Measurements from ENCODE around the gene MYBPC1.

The MYBPC1 gene

GRCh38 chr12:101592448-101592847 is 2.3 kb upstream of the MYBPC1 start:
- ChIA-PET POLR2A (no interaction called here), CTCF (interaction anchor here (0.6 kb wide), 1 partner anchor 846 kb away, joined by 6 read pairs; no protein-coding TSS in a partner anchor)
- Histone ChIP-seq H3K9me3 (ENCODE audit: control insufficient read depth, insufficient read depth, low read depth, low read length) (no peaks in the 10 kb centered on the region; the same call in 1 of the 2 replicates), H3K4me1 (ENCODE audit: control insufficient read depth, insufficient read depth, low read length) (peaks cover 17% of the 10 kb centered on the region), H3K36me3 (ENCODE audit: control insufficient read depth in 2 of 2, insufficient read depth in 1 of 2, low read length in 2 of 2) (no peaks in the 10 kb centered on the region), H3K27ac (ENCODE audit: extremely low read depth, low read depth, low read length) (no peak overlapping the region), H3K4me3 (ENCODE audit: low read depth, low read length) (no peak overlapping the region)
- TF ChIP-seq IKZF3 (tag by site-specific recombination; IDR thresholded peaks at IDR 0.05) (no peak), HOXA7 (CRISPR knock-in tag; IDR thresholded peaks at IDR 0.05; ENCODE audit: borderline replicate concordance) (no peak)

- ChIA-PET POLR2A (no interaction called here), CTCF (interaction anchor here (0.6 kb wide), 1 partner anchor 847 kb away, joined by 6 read pairs; no protein-coding TSS in a partner anchor)
- TF ChIP-seq ZNF514 (tag by site-specific recombination; IDR thresholded peaks at IDR 0.05) (no peak), ZBTB48 (tag by site-specific recombination; IDR thresholded peaks at IDR 0.05) (no peak), KLF1 (tag by site-specific recombination; IDR thresholded peaks at IDR 0.05) (no peak), HOXC10 (CRISPR knock-in tag; IDR thresholded peaks at IDR 0.05) (no peak), ZFHX2 (tag by site-specific recombination; conservative IDR thresholded peaks at IDR 0.05) (no peak), PRDM2 (tag by site-specific recombination; IDR thresholded peaks at IDR 0.05; ENCODE audit: borderline replicate concordance) (no peak), ZNF248 (tag by site-specific recombination; IDR thresholded peaks at IDR 0.05) (no peak), YY1 (tag by site-specific recombination; IDR thresholded peaks at IDR 0.05) (no peak), ZFP69B (tag by site-specific recombination; IDR thresholded peaks at IDR 0.05) (no peak), IKZF3 (tag by site-specific recombination; IDR thresholded peaks at IDR 0.05) (no peak), ZNF596 (tag by site-specific recombination; IDR thresholded peaks at IDR 0.05) (no peak), ZNF776 (tag by site-specific recombination; IDR thresholded peaks at IDR 0.05; ENCODE audit: borderline replicate concordance) (no peak)
- Histone ChIP-seq H3K4me1 (ENCODE audit: control insufficient read depth, insufficient read depth, low read length) (peaks cover 17% of the 10 kb centered on the region), H3K36me3 (ENCODE audit: control insufficient read depth in 2 of 2, insufficient read depth in 1 of 2, low read length in 2 of 2) (no peaks in the 10 kb centered on the region), H3K9me3 (ENCODE audit: control insufficient read depth, insufficient read depth, low read depth, low read length) (no peaks in the 10 kb centered on the region), H3K27ac (ENCODE audit: extremely low read depth, low read depth, low read length) (no peak overlapping the region), H3K4me3 (ENCODE audit: low read depth, low read length) (no peak overlapping the region)
These were observed 1.9 kb upstream of the MYBPC1 start for GRCh38 chr12:101592921-101593320.

DNA sequence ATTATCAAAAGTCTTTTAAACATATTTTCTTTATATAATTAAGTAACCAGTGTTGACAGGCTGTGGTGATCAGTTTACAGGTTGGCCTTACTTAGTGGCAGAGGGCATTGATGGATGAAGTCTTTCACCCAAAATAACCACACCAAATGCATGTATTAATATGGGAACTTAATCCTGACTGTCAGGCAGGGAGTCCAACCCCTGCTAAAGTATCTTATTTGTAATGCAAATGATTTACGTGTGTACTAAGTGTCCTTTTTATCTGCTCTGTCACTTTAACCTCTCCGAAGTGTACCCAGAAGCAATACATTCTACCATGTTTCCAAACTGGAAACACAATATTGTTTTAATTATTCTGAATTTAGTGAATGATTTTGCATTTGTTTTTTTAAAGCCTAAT is 1.4 kb downstream of the MYBPC1 start:
- no peaks in the 10 kb centered on the region for H3K9me3 ChIP-seq (ENCODE audit: control insufficient read depth, insufficient read depth, low read depth, low read length)
- no peak for TF ChIP-seq ZNF221 (tag by site-specific recombination; IDR thresholded peaks at IDR 0.05; ENCODE audit: borderline replicate concordance)
- no peak for TF ChIP-seq REPIN1 (tag by site-specific recombination; IDR thresholded peaks at IDR 0.05; ENCODE audit: low read depth)
- TF ChIP-seq ZNF302 (tag by site-specific recombination; IDR thresholded peaks at IDR 0.05; ENCODE audit: low read depth) = no peak
- TF ChIP-seq ZNF19 (tag by site-specific recombination; IDR thresholded peaks at IDR 0.05; ENCODE audit: low read depth) = no peak
- TF ChIP-seq ZNF223 (tag by site-specific recombination; IDR thresholded peaks at IDR 0.05) = no peak
- TF ChIP-seq, protein P1, sequence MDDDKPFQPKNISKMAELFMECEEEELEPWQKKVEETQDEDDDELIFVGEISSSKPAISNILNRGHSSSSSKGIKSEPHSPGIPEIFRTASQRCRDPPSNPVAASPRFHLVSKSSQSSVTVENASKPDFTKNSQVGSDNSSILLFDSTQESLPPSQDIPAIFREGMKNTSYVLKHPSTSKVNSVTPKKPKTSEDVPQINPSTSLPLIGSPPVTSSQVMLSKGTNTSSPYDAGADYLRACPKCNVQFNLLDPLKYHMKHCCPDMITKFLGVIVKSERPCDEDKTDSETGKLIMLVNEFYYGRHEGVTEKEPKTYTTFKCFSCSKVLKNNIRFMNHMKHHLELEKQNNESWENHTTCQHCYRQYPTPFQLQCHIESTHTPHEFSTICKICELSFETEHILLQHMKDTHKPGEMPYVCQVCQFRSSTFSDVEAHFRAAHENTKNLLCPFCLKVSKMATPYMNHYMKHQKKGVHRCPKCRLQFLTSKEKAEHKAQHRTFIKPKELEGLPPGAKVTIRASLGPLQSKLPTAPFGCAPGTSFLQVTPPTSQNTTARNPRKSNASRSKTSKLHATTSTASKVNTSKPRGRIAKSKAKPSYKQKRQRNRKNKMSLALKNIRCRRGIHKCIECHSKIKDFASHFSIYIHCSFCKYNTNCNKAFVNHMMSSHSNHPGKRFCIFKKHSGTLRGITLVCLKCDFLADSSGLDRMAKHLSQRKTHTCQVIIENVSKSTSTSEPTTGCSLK (tag by site-specific recombination; IDR thresholded peaks at IDR 0.05) = no peak
- no peak for TF ChIP-seq ZFHX2 (tag by site-specific recombination; conservative IDR thresholded peaks at IDR 0.05)
- H3K4me1 ChIP-seq (ENCODE audit: control insufficient read depth, insufficient read depth, low read length) = peaks cover 15% of the 10 kb centered on the region
- POLR2A ChIA-PET = no interaction called here
- CTCF ChIA-PET = no interaction called here
- no peak overlapping the region for H3K27ac ChIP-seq (ENCODE audit: extremely low read depth, low read depth, low read length)
- no peak overlapping the region for H3K4me3 ChIP-seq (ENCODE audit: low read depth, low read length)
- no peaks in the 10 kb centered on the region for H3K36me3 ChIP-seq (ENCODE audit: control insufficient read depth in 2 of 2, insufficient read depth in 1 of 2, low read length in 2 of 2)

Measured in HEK293 (cell line).